ENCODE data around the gene ERC1. TPM values are rescaled to one million over a fixed set of nuclear protein-coding genes. Genes with fewer than 3 reads are reported as not detected.

The ERC1 gene
- polyA plus RNA-seq, 2 of the 4 experiments (the other 2 are of a cell fraction), result 14.2 to 20.9 TPM

GRCh38 chr12:1107669-1108068, 116.6 kb downstream of the ERC1 start:
- H3K4me2 ChIP-seq, result no peak overlapping the region
- H3K4me1 ChIP-seq, result no peaks in the 10 kb centered on the region
- ChIA-PET CTCF (interaction anchor here (2.2 to 3.0 kb wide), 2 partner anchors 10 to 15 kb away, joined by 7 to 26 read pairs; no protein-coding TSS in a partner anchor), POLR2A (no interaction called here)
- FAIRE-seq, result no peak
- no peaks in the 10 kb centered on the region for H3K9me3 ChIP-seq
- DNase-seq (ENCODE audit: low read depth in 1 of 2, low spot score in 1 of 2), result no peak
- TF ChIP-seq NR3C1 (IDR thresholded peaks at IDR 0.05), result no peak
- TF ChIP-seq NPAS2 (CRISPR knock-in tag; IDR thresholded peaks at IDR 0.05; ENCODE audit: borderline replicate concordance), result no peak
- no peak for TF ChIP-seq JUN (IDR thresholded peaks at IDR 0.05)
- TF ChIP-seq TFCP2L1 (CRISPR knock-in tag; IDR thresholded peaks at IDR 0.05), result no peak
- TF ChIP-seq JUNB (IDR thresholded peaks at IDR 0.05), result no peak
- TF ChIP-seq ATOH8 (CRISPR knock-in tag; IDR thresholded peaks at IDR 0.05; ENCODE audit: low read depth), result no peak
- no peak for TF ChIP-seq HES2 (IDR thresholded peaks at IDR 0.05)
- no peak for TF ChIP-seq SREBF2 (IDR thresholded peaks at IDR 0.05)
- no peak for TF ChIP-seq BHLHE40 (IDR thresholded peaks at IDR 0.05; ENCODE audit: low read depth, low read length)
- TF ChIP-seq GATA3 (IDR thresholded peaks at IDR 0.05; ENCODE audit: borderline replicate concordance), result no peak
- TF ChIP-seq EHF (CRISPR knock-in tag; IDR thresholded peaks at IDR 0.05), result no peak
- TF ChIP-seq ESRRA (IDR thresholded peaks at IDR 0.05; ENCODE audit: borderline replicate concordance, low read length), result no peak
- no peak for TF ChIP-seq TP53 (CRISPR knock-in tag; IDR thresholded peaks at IDR 0.05)
- TF ChIP-seq USF2 (IDR thresholded peaks at IDR 0.05), result no peak
- TF ChIP-seq RNF2 (IDR thresholded peaks at IDR 0.05; ENCODE audit: borderline replicate concordance, low read depth), result no peak
- no peak for TF ChIP-seq KDM5A (IDR thresholded peaks at IDR 0.05)
- TF ChIP-seq HEYL (CRISPR knock-in tag; IDR thresholded peaks at IDR 0.05), result no peak
- no peak overlapping the region for H3K4me3 ChIP-seq
- no peak overlapping the region for H3K27ac ChIP-seq
- no peak for ATAC-seq

GRCh38 chr12:1108276-1108675, 117.3 kb downstream of the ERC1 start:
- Histone ChIP-seq H3K27ac (no peak overlapping the region), H3K4me3 (no peak overlapping the region), H3K4me2 (no peak overlapping the region), H3K4me1 (no peaks in the 10 kb centered on the region), H3K9me3 (no peaks in the 10 kb centered on the region)
- DNase-seq (ENCODE audit: low read depth in 1 of 2, low spot score in 1 of 2), result no peak
- WGBS (ENCODE audit: missing lambda C conversion rate), result 91% methylated on average over 1 of the region's 1 CpG
- ChIA-PET CTCF (interaction anchor here (0.6 to 3.0 kb wide), 3 partner anchors 10 to 521 kb away, joined by 3 to 26 read pairs (median 7); partner anchors contain the start of gene WNT5B), POLR2A (no interaction called here)
- TF ChIP-seq RNF2 (IDR thresholded peaks at IDR 0.05; ENCODE audit: borderline replicate concordance, low read depth) (no peak), SREBF2 (IDR thresholded peaks at IDR 0.05) (no peak), PHF8 (IDR thresholded peaks at IDR 0.05; ENCODE audit: borderline replicate concordance, low read depth) (no peak), ELK1 (IDR thresholded peaks at IDR 0.05; ENCODE audit: low read depth, low read length) (no peak)
- ATAC-seq, result no peak
- FAIRE-seq, result no peak

- TF ChIP-seq E2F6 (IDR thresholded peaks at IDR 0.05; ENCODE audit: borderline replicate concordance, low read depth) (no peak), NR3C1 (IDR thresholded peaks at IDR 0.05) (no peak), NFE2L2 (conservative IDR thresholded peaks at IDR 0.05; ENCODE audit: low read length) (no peak)
- no peak for DNase-seq (ENCODE audit: low read depth in 1 of 2, low spot score in 1 of 2)
- H3K4me2 ChIP-seq, result no peak overlapping the region
- H3K4me3 ChIP-seq, result no peak overlapping the region
- H3K9me3 ChIP-seq, result no peaks in the 10 kb centered on the region
- POLR2A ChIA-PET, result no interaction called here
- CTCF ChIA-PET, result interaction anchor here (0.6 to 4.2 kb wide), 4 partner anchors 149 to 473 kb away, joined by 3 to 198 read pairs (median 3); no protein-coding TSS in a partner anchor
- no peak for FAIRE-seq
- ATAC-seq, result no peak
- 80% methylated on average over 4 of the region's 4 CpGs for WGBS (ENCODE audit: missing lambda C conversion rate)
- no peak overlapping the region for H3K27ac ChIP-seq
- no peaks in the 10 kb centered on the region for H3K4me1 ChIP-seq
These were observed 124.6 kb downstream of the ERC1 start for GRCh38 chr12:1115484-1116231.
